ENCODE results near the gene IQGAP2. TPM values are rescaled to one million over a fixed set of nuclear protein-coding genes. Genes with fewer than 3 reads are reported as not detected.
"Not testable (repeated sequence)": the region's sequence is repeated elsewhere in the genome, so short reads cannot be mapped to it uniquely, and the experiment has no call there.

The IQGAP2 gene
- total RNA-seq, 1 donor from 2014 or later = 11.5 TPM

GRCh38 chr5:76544268-76544926 lies 141.3 kb downstream of the IQGAP2 start:
- Histone ChIP-seq H3K9ac (ENCODE audit: low read depth in 1 of 3, low read length in 3 of 3) (no peak overlapping the region), H3K36me3 (ENCODE audit: control insufficient read depth in 3 of 3, insufficient read depth in 3 of 3, low read length in 3 of 3) (no peaks in the 10 kb centered on the region), H3K27me3 (ENCODE audit: control insufficient read depth in 3 of 3, insufficient read depth in 3 of 3, low read length in 3 of 3) (no peaks in the 10 kb centered on the region), H3K9me3 (ENCODE audit: control insufficient read depth in 3 of 3, low read length in 3 of 3) (no peaks in the 10 kb centered on the region), H3K4me1 (ENCODE audit: control insufficient read depth in 3 of 3, insufficient read depth in 3 of 3, low read length in 3 of 3) (no peaks in the 10 kb centered on the region), H3K27ac (ENCODE audit: low read depth, low read length) (no peak overlapping the region), H3K4me3 (ENCODE audit: low read length in 3 of 3) (no peak overlapping the region)

- H3K36me3 ChIP-seq (ENCODE audit: control insufficient read depth in 3 of 3, insufficient read depth in 3 of 3, low read length in 3 of 3) = no peaks in the 10 kb centered on the region
- H3K27ac ChIP-seq (ENCODE audit: low read depth, low read length) = no peak overlapping the region
- no peaks in the 10 kb centered on the region for H3K9me3 ChIP-seq (ENCODE audit: control insufficient read depth in 3 of 3, low read length in 3 of 3)
- no peak overlapping the region for H3K9ac ChIP-seq (ENCODE audit: low read depth in 1 of 3, low read length in 3 of 3)
- H3K4me3 ChIP-seq (ENCODE audit: low read length in 3 of 3) = no peak overlapping the region
- no peaks in the 10 kb centered on the region for H3K4me1 ChIP-seq (ENCODE audit: control insufficient read depth in 3 of 3, insufficient read depth in 3 of 3, low read length in 3 of 3)
- H3K27me3 ChIP-seq (ENCODE audit: control insufficient read depth in 3 of 3, insufficient read depth in 3 of 3, low read length in 3 of 3) = no peaks in the 10 kb centered on the region
Measured at GRCh38 chr5:76545184-76545583, 142.1 kb downstream of the IQGAP2 start.

- Histone ChIP-seq H3K9ac (ENCODE audit: low read depth in 1 of 3, low read length in 3 of 3) (no peak overlapping the region), H3K9me3 (ENCODE audit: control insufficient read depth in 3 of 3, low read length in 3 of 3) (no peaks in the 10 kb centered on the region), H3K27ac (ENCODE audit: low read depth, low read length) (peak overlapping the region; percentile 68), H3K27me3 (ENCODE audit: control insufficient read depth in 3 of 3, insufficient read depth in 3 of 3, low read length in 3 of 3) (no peaks in the 10 kb centered on the region), H3K36me3 (ENCODE audit: control insufficient read depth in 3 of 3, insufficient read depth in 3 of 3, low read length in 3 of 3) (no peaks in the 10 kb centered on the region), H3K4me1 (ENCODE audit: control insufficient read depth in 3 of 3, insufficient read depth in 3 of 3, low read length in 3 of 3) (no peaks in the 10 kb centered on the region), H3K4me3 (ENCODE audit: low read length in 3 of 3) (no peak overlapping the region)
Measured at GRCh38 chr5:76546497-76547102, 143.5 kb downstream of the IQGAP2 start.

DNA sequence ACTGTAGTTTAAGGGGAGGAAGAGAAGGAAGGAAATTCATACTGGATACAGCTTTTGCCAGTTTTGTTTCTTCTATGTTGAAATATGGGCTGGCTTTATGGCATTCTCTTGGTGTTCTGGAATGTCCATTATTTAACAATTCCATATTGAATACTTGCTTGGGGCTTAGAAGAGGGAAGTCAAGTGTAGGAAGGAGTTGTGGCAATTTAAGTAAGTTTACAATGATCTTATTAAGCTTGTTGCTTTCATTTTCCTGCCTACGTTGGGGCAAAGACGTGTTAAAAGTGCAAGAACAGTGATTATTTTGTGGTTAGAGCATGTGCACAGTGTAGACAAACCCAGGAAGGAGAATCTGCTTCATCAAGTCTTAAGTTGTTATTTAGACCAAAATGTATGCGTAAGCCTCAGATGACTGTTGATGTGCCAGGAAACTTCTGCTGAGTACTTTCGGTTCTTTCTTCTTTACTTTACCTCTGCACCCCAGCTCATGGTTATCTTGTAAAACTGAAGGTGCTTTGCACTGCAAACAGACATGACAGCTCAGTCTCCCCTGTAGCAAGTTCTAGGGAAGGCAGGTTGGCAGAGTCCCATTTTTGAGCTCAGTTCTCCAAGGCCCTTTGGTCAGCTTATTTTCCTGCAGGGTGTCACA lies 144.3 kb downstream of the IQGAP2 start:
- Histone ChIP-seq H3K36me3 (ENCODE audit: control insufficient read depth in 3 of 3, insufficient read depth in 3 of 3, low read length in 3 of 3) (no peaks in the 10 kb centered on the region), H3K4me3 (ENCODE audit: low read length in 3 of 3) (no peak overlapping the region), H3K4me1 (ENCODE audit: control insufficient read depth in 3 of 3, insufficient read depth in 3 of 3, low read length in 3 of 3) (no peaks in the 10 kb centered on the region), H3K27ac (ENCODE audit: low read depth, low read length) (peak overlapping the region; percentile 68), H3K9me3 (ENCODE audit: control insufficient read depth in 3 of 3, low read length in 3 of 3) (no peaks in the 10 kb centered on the region), H3K9ac (ENCODE audit: low read depth in 1 of 3, low read length in 3 of 3) (no peak overlapping the region), H3K27me3 (ENCODE audit: control insufficient read depth in 3 of 3, insufficient read depth in 3 of 3, low read length in 3 of 3) (no peaks in the 10 kb centered on the region)

- H3K4me3 ChIP-seq (ENCODE audit: low read length in 3 of 3) = no peak overlapping the region
- no peak overlapping the region for H3K9ac ChIP-seq (ENCODE audit: low read depth in 1 of 3, low read length in 3 of 3)
- peak overlapping the region; percentile 62 for H3K27ac ChIP-seq (ENCODE audit: low read depth, low read length)
- H3K27me3 ChIP-seq (ENCODE audit: control insufficient read depth in 3 of 3, insufficient read depth in 3 of 3, low read length in 3 of 3) = no peaks in the 10 kb centered on the region
- H3K36me3 ChIP-seq (ENCODE audit: control insufficient read depth in 3 of 3, insufficient read depth in 3 of 3, low read length in 3 of 3) = no peaks in the 10 kb centered on the region
- H3K9me3 ChIP-seq (ENCODE audit: control insufficient read depth in 3 of 3, low read length in 3 of 3) = no peaks in the 10 kb centered on the region
- no peaks in the 10 kb centered on the region for H3K4me1 ChIP-seq (ENCODE audit: control insufficient read depth in 3 of 3, insufficient read depth in 3 of 3, low read length in 3 of 3)
Measured at GRCh38 chr5:76547891-76548524, 144.9 kb downstream of the IQGAP2 start.

DNA sequence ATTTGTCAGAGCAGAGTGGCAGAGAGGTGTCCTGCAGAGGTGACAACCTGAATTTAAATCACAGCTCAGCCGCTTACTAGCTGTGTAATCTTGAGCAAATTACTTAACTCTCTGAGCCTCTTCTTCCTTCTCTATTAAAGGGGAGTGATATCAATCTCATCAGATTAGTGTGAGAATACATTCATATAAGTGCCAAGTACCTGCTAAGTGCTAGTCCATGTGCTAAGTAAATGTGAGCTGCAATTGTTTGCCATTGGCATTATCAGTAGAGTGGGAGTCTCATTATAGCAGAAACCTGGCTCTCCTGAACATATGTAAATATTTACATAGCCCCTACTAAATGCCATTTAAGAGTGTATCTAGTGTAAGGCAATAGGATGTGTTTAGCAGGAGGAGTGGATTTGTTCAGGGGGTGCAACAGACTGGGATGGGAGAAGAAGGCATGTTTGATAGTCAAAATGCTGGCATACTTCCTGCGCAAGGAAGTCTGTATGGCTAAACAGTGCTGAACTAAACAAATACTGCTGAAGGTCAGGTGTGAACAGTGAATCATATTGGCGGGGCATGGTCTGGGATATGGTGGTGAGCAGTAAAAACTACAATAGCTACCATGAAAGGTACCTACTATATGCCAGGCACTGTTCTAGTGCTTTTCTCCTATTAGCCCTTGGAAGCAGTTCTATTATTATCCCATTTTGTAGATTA lies 145.6 kb downstream of the IQGAP2 start:
- Histone ChIP-seq H3K27ac (ENCODE audit: low read depth, low read length) (peak overlapping the region; percentile 62), H3K36me3 (ENCODE audit: control insufficient read depth in 3 of 3, insufficient read depth in 3 of 3, low read length in 3 of 3) (no peaks in the 10 kb centered on the region), H3K9me3 (ENCODE audit: control insufficient read depth in 3 of 3, low read length in 3 of 3) (no peaks in the 10 kb centered on the region), H3K9ac (ENCODE audit: low read depth in 1 of 3, low read length in 3 of 3) (no peak overlapping the region), H3K4me3 (ENCODE audit: low read length in 3 of 3) (no peak overlapping the region), H3K4me1 (ENCODE audit: control insufficient read depth in 3 of 3, insufficient read depth in 3 of 3, low read length in 3 of 3) (no peaks in the 10 kb centered on the region), H3K27me3 (ENCODE audit: control insufficient read depth in 3 of 3, insufficient read depth in 3 of 3, low read length in 3 of 3) (no peaks in the 10 kb centered on the region)

DNA sequence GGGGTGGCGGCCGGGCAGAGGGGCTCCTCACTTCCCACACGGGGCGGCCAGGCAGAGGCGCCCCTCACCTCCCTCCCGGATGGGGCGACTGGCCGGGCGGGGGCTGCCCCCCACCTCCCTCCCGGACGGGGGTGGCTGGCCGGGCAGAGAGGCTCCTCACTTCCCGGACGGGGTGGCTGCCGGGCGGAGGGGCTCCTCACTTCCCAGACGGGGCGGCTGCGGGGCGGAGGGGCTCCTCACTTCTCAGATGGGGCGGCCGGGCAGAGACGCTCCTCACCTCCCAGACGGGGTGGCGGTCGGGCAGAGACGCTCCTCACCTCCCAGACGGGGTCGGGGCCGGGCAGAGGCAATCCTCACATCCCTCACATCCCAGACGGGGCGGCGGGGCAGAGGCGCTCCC lies 147.8 kb downstream of the IQGAP2 start:
- not testable (repeated sequence) for H3K9me3 ChIP-seq (ENCODE audit: control insufficient read depth in 3 of 3, low read length in 3 of 3); H3K4me3 ChIP-seq (ENCODE audit: low read length in 3 of 3); H3K4me1 ChIP-seq (ENCODE audit: control insufficient read depth in 3 of 3, insufficient read depth in 3 of 3, low read length in 3 of 3); H3K9ac ChIP-seq (ENCODE audit: low read depth in 1 of 3, low read length in 3 of 3); H3K27ac ChIP-seq (ENCODE audit: low read depth, low read length); H3K36me3 ChIP-seq (ENCODE audit: control insufficient read depth in 3 of 3, insufficient read depth in 3 of 3, low read length in 3 of 3); H3K27me3 ChIP-seq (ENCODE audit: control insufficient read depth in 3 of 3, insufficient read depth in 3 of 3, low read length in 3 of 3)

DNA sequence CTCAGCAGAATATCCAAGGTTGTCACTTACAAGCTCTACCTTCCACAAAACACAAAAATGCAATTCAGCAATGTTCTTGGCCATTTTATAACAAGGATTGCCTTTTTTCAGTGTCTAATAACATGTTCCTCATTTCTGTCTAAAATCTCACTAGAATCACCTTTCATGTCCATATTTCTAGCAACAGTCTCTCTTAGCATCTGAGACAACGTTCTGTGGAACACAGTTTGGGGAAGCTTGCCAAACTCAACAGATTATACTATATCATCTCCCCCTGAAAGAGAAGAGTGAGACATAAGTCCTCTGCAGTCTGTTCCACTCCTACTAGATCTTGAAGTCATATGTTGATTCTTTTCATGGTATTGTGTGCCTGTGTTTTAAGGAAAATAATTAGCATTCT lies 149.5 kb downstream of the IQGAP2 start:
- no peak overlapping the region for H3K4me3 ChIP-seq (ENCODE audit: low read length in 3 of 3)
- H3K9ac ChIP-seq (ENCODE audit: low read depth in 1 of 3, low read length in 3 of 3) = no peak overlapping the region
- no peaks in the 10 kb centered on the region for H3K36me3 ChIP-seq (ENCODE audit: control insufficient read depth in 3 of 3, insufficient read depth in 3 of 3, low read length in 3 of 3)
- H3K27me3 ChIP-seq (ENCODE audit: control insufficient read depth in 3 of 3, insufficient read depth in 3 of 3, low read length in 3 of 3) = no peaks in the 10 kb centered on the region
- H3K9me3 ChIP-seq (ENCODE audit: control insufficient read depth in 3 of 3, low read length in 3 of 3) = no peaks in the 10 kb centered on the region
- no peaks in the 10 kb centered on the region for H3K4me1 ChIP-seq (ENCODE audit: control insufficient read depth in 3 of 3, insufficient read depth in 3 of 3, low read length in 3 of 3)
- no peak overlapping the region for H3K27ac ChIP-seq (ENCODE audit: low read depth, low read length)

GRCh38 chr5:76553251-76553650 lies 150.2 kb downstream of the IQGAP2 start:
- no peaks in the 10 kb centered on the region for H3K36me3 ChIP-seq (ENCODE audit: control insufficient read depth in 3 of 3, insufficient read depth in 3 of 3, low read length in 3 of 3)
- H3K9ac ChIP-seq (ENCODE audit: low read depth in 1 of 3, low read length in 3 of 3) = no peak overlapping the region
- H3K9me3 ChIP-seq (ENCODE audit: control insufficient read depth in 3 of 3, low read length in 3 of 3) = no peaks in the 10 kb centered on the region
- H3K27ac ChIP-seq (ENCODE audit: low read depth, low read length) = no peak overlapping the region
- H3K27me3 ChIP-seq (ENCODE audit: control insufficient read depth in 3 of 3, insufficient read depth in 3 of 3, low read length in 3 of 3) = no peaks in the 10 kb centered on the region
- H3K4me1 ChIP-seq (ENCODE audit: control insufficient read depth in 3 of 3, insufficient read depth in 3 of 3, low read length in 3 of 3) = no peaks in the 10 kb centered on the region
- H3K4me3 ChIP-seq (ENCODE audit: low read length in 3 of 3) = no peak overlapping the region

All from skeletal muscle tissue (tissue), 4 donors.